ENCODE data around the gene DAB1. TPM values are rescaled to one million over a fixed set of nuclear protein-coding genes. Genes with fewer than 3 reads are reported as not detected.

The DAB1 gene
- total and polyA plus RNA-seq, 10 of the 15 experiments (the other 5 are each of a cell fraction or from before 2014, with no cell fraction given): 0.02 to 0.10 (median 0.03) TPM; not detected in 5

GRCh38 chr1:57258557-57259325 lies 165.1 kb downstream of the DAB1 start:
- ChIA-PET CTCF (no interaction called here), POLR2A (no interaction called here), RAD21 (ENCODE audit: unreplicated experiment) (no interaction called here), SMC1A (ENCODE audit: uncharacterized antibody, unreplicated experiment) (no interaction called here)
- DNase-seq (ENCODE audit: low read depth, low spot score): no peak
- no peaks in the 10 kb centered on the region for H3K9me3 ChIP-seq (replicated peaks; ENCODE audit: control insufficient read depth, insufficient read depth, low read length)
- H3K27me3 ChIP-seq (replicated peaks in 1 of 2; ENCODE audit: control insufficient read depth in 2 of 2, insufficient read depth in 2 of 2, low read length in 1 of 2): no peaks in the 10 kb centered on the region; a peak in 1 of 4 replicates
- FAIRE-seq: no peak
- ATAC-seq: no peak
- H3K36me3 ChIP-seq (ENCODE audit: control insufficient read depth in 2 of 2, insufficient read depth in 2 of 2, low read length in 1 of 2): no peaks in the 10 kb centered on the region
- no peak overlapping the region for H2AFZ ChIP-seq (ENCODE audit: control insufficient read depth, low read depth, low read length)
- no peak overlapping the region for H3K4me2 ChIP-seq (ENCODE audit: control insufficient read depth, insufficient read depth)
- 11% methylated on average over 5 of the region's 5 CpGs for WGBS (ENCODE audit: insufficient coverage, insufficient replicate concordance, low lambda C conversion rate, missing lambda C conversion rate)
- no TSS peak for BruUV-seq (replicated peaks)
- no peak overlapping the region for H3K27ac ChIP-seq (ENCODE audit: control insufficient read depth, insufficient read depth)
- H3K4me3 ChIP-seq: no peak overlapping the region
- H3K9ac ChIP-seq (ENCODE audit: control insufficient read depth, insufficient read depth, low read length): no peak overlapping the region
- H4K20me1 ChIP-seq (ENCODE audit: control insufficient read depth, insufficient read depth): no peaks in the 10 kb centered on the region
- H3K79me2 ChIP-seq (ENCODE audit: control insufficient read depth, insufficient read depth, low read length): no peaks in the 10 kb centered on the region
- H3K4me1 ChIP-seq (ENCODE audit: control insufficient read depth, insufficient read depth, low read length): no peaks in the 10 kb centered on the region
- intact Hi-C loops (cut with micrococcal nuclease; ENCODE audit: unreplicated experiment): no loop called here
- in situ Hi-C loops (cut with MboI): no loop called here
- TF ChIP-seq FOXK2 (IDR thresholded peaks at IDR 0.05) (no peak), E2F4 (IDR thresholded peaks at IDR 0.05; ENCODE audit: low read depth, low read length) (no peak), USF2 (IDR thresholded peaks at IDR 0.05; ENCODE audit: borderline replicate concordance, low read depth, low read length) (no peak), RUNX3 (IDR thresholded peaks at IDR 0.05; ENCODE audit: low read length) (no peak), ZBTB11 (CRISPR knock-in tag; IDR thresholded peaks at IDR 0.05) (no peak), BCLAF1 (IDR thresholded peaks at IDR 0.05) (no peak), CHD1 (IDR thresholded peaks at IDR 0.05; ENCODE audit: low read depth, low read length) (no peak), TCF7 (IDR thresholded peaks at IDR 0.05; ENCODE audit: borderline replicate concordance) (no peak), SMAD1 (IDR thresholded peaks at IDR 0.05; ENCODE audit: low read depth, partially characterized antibody) (no peak), CBX5 (IDR thresholded peaks at IDR 0.05; ENCODE audit: low read depth) (no peak), USF1 (IDR thresholded peaks at IDR 0.05; ENCODE audit: borderline replicate concordance, extremely low read length, insufficient read depth, low read depth, low read length) (no peak), BCL3 (IDR thresholded peaks at IDR 0.05; ENCODE audit: borderline replicate concordance, insufficient read depth, low read depth, low read length, poor library complexity, severe bottlenecking) (no peak)
